ENCODE measurements around the gene RBPMS2.

The RBPMS2 gene

DNA sequence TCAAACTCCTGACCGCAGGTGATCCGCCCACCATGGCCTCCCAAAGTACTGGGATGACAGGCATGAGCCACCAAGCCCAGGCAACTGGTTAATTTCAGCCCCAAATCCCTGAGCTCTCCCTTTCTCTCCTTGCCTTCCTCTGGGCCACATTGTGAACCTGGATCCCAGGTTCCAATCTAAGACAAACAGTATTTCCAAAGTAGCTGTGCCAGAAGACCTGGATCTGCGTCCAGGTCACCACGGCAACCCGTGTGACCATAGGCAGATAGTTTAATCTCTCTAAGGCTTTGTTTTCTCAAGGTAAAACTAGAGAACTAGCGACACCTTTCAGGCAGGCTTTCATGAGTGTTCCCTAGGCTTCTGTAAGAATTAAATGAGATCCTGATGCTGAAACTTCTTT is 5.9 kb upstream of the RBPMS2 start:
- TF ChIP-seq, protein P1, sequence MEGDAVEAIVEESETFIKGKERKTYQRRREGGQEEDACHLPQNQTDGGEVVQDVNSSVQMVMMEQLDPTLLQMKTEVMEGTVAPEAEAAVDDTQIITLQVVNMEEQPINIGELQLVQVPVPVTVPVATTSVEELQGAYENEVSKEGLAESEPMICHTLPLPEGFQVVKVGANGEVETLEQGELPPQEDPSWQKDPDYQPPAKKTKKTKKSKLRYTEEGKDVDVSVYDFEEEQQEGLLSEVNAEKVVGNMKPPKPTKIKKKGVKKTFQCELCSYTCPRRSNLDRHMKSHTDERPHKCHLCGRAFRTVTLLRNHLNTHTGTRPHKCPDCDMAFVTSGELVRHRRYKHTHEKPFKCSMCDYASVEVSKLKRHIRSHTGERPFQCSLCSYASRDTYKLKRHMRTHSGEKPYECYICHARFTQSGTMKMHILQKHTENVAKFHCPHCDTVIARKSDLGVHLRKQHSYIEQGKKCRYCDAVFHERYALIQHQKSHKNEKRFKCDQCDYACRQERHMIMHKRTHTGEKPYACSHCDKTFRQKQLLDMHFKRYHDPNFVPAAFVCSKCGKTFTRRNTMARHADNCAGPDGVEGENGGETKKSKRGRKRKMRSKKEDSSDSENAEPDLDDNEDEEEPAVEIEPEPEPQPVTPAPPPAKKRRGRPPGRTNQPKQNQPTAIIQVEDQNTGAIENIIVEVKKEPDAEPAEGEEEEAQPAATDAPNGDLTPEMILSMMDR (IDR thresholded peaks at IDR 0.05; ENCODE audit: control insufficient read depth, extremely low read depth, insufficient read depth): no peak
- peak; percentile 6 for DNase-seq (ENCODE audit: low read depth)
- no peak overlapping the region for H3K4me3 ChIP-seq (ENCODE audit: low read depth, low read length)

GRCh38 chr15:64780600-64781156 is 5.3 kb upstream of the RBPMS2 start:
- H3K4me3 ChIP-seq (ENCODE audit: low read depth, low read length): no peak overlapping the region
- TF ChIP-seq, protein P1 (IDR thresholded peaks at IDR 0.05; ENCODE audit: control insufficient read depth, extremely low read depth, insufficient read depth): no peak
- no peak for DNase-seq (ENCODE audit: low read depth)

GRCh38 chr15:64779630-64780029 is 4.2 kb upstream of the RBPMS2 start:
- TF ChIP-seq, protein P1 (IDR thresholded peaks at IDR 0.05; ENCODE audit: control insufficient read depth, extremely low read depth, insufficient read depth): no peak
- DNase-seq (ENCODE audit: low read depth): no peak
- H3K4me3 ChIP-seq (ENCODE audit: low read depth, low read length): no peak overlapping the region

GRCh38 chr15:64779024-64779423 is 3.6 kb upstream of the RBPMS2 start:
- TF ChIP-seq, protein P1 (IDR thresholded peaks at IDR 0.05; ENCODE audit: control insufficient read depth, extremely low read depth, insufficient read depth): no peak
- no peak overlapping the region for H3K4me3 ChIP-seq (ENCODE audit: low read depth, low read length)
- DNase-seq (ENCODE audit: low read depth): no peak

- no peak for DNase-seq (ENCODE audit: low read depth)
- TF ChIP-seq, protein P1 (IDR thresholded peaks at IDR 0.05; ENCODE audit: control insufficient read depth, extremely low read depth, insufficient read depth): no peak
- H3K4me3 ChIP-seq (ENCODE audit: low read depth, low read length): no peak overlapping the region
Observed at GRCh38 chr15:64776402-64776786, 1.0 kb upstream of the RBPMS2 start.

GRCh38 chr15:64774629-64775493 is 528 bp downstream of the RBPMS2 start:
- DNase-seq (ENCODE audit: low read depth): no peak
- TF ChIP-seq, protein P1 (IDR thresholded peaks at IDR 0.05; ENCODE audit: control insufficient read depth, extremely low read depth, insufficient read depth): no peak
- peak overlapping the region; percentile 13; the same call in 1 of the 2 replicates for H3K4me3 ChIP-seq (ENCODE audit: low read depth, low read length)

Measured in LNCaP clone FGC (cell line).